GM12891 (cell line): Measurements from ENCODE around the gene SLC12A3.
A peak's percentile ranks its signal among the peaks of the same experiment; 100 is the strongest.

Source experiments
- DNase-seq: peaks from one replicate; pipeline ENCODE4 v3.0.0; 2011; ENCODE audit warnings: low spot score; ENCODE audit not compliant: insufficient read length
- FAIRE-seq: peaks from 2 replicates; lab custom pipeline; 2011; peaks lifted over from hg19 to GRCh38; lab: Jason Lieb, UNC
- PAX5 ChIP-seq: IDR thresholded peaks from 2 replicates; pipeline ENCODE4 v1.6.1; 2011; ENCODE audit warnings: low read length, moderate library complexity, mild to moderate bottlenecking; ENCODE audit not compliant: insufficient read depth, severe bottlenecking
- POLR2A ChIP-seq: IDR thresholded peaks from 2 replicates; pipeline ENCODE4 v1.6.1; 2011; ENCODE audit warnings: low read depth, low read length, control low read depth
- POLR2AphosphoS5 ChIP-seq: IDR thresholded peaks from 2 replicates; pipeline ENCODE4 v1.6.1; 2011; ENCODE audit warnings: low read depth, low read length, control low read depth
- POU2F2 ChIP-seq: IDR thresholded peaks from 2 replicates; pipeline ENCODE4 v1.6.1; 2011; ENCODE audit warnings: low read depth, mild to moderate bottlenecking, control low read depth, low read length, moderate library complexity
- SPI1 ChIP-seq: IDR thresholded peaks from 2 replicates; pipeline ENCODE4 v1.6.1; 2011; ENCODE audit warnings: low read depth, low read length, control low read depth
- TAF1 ChIP-seq: IDR thresholded peaks from 2 replicates; pipeline ENCODE4 v1.6.1; 2011; ENCODE audit warnings: low read depth, low read length, control low read depth

Gene SLC12A3

GRCh38 chr16:56945847-56946527 lies 81.0 kb downstream of the SLC12A3 start:
- TF ChIP-seq SPI1 (no peak), POLR2AphosphoS5 (0 out of 2 replicates have a peak, but pooled peaks have one; percentile 12)
- DNase-seq: no peak
- FAIRE-seq: no peak

- TF ChIP-seq POLR2A: peak; percentile 82
- TF ChIP-seq POU2F2: peak; percentile 26
- peak; percentile 84 for TF ChIP-seq POLR2AphosphoS5
- no peak for TF ChIP-seq PAX5
- DNase-seq: no peak
- no peak for FAIRE-seq
Observed at GRCh38 chr16:56946767-56947603, 82.0 kb downstream of the SLC12A3 start.

GRCh38 chr16:56947604-56947995 lies 82.6 kb downstream of the SLC12A3 start:
- FAIRE-seq (no peak), DNase-seq (no peak)

GRCh38 chr16:56948234-56948633 lies 83.2 kb downstream of the SLC12A3 start:
- DNase-seq (no peak), FAIRE-seq (no peak)
- TF ChIP-seq TAF1: no peak
- TF ChIP-seq PAX5: no peak
- TF ChIP-seq POU2F2: no peak
- no peak for TF ChIP-seq SPI1
- no peak for TF ChIP-seq POLR2A
- TF ChIP-seq POLR2AphosphoS5: no peak

More at GRCh38 chr16:56947604-56947995, 82.6 kb downstream of the SLC12A3 start:
- no peak for TF ChIP-seq TAF1

- no peak for FAIRE-seq
- no peak for DNase-seq
- TF ChIP-seq POU2F2 (no peak), PAX5 (no peak), TAF1 (no peak), POLR2AphosphoS5 (no peak), SPI1 (no peak), POLR2A (no peak)
Observed at GRCh38 chr16:56950051-56950450, 85.0 kb downstream of the SLC12A3 start.

GRCh38 chr16:56950455-56950854 lies 85.4 kb downstream of the SLC12A3 start:
- DNase-seq (no peak), FAIRE-seq (no peak)
- TF ChIP-seq SPI1: no peak
- TF ChIP-seq POLR2AphosphoS5: no peak
- no peak for TF ChIP-seq POLR2A
- no peak for TF ChIP-seq PAX5
- no peak for TF ChIP-seq POU2F2
- no peak for TF ChIP-seq TAF1

GRCh38 chr16:56950881-56951771 lies 86.1 kb downstream of the SLC12A3 start:
- FAIRE-seq: peak; percentile 96
- TF ChIP-seq POU2F2 (0 out of 2 replicates have a peak, but pooled peaks have one; percentile 8), POLR2AphosphoS5 (no peak), SPI1 (peak; percentile 94), PAX5 (no peak)
- no peak for DNase-seq

- DNase-seq: no peak
- no peak for TF ChIP-seq POU2F2
- TF ChIP-seq SPI1: no peak
- no peak for TF ChIP-seq TAF1
- no peak for TF ChIP-seq POLR2AphosphoS5
- no peak for TF ChIP-seq POLR2A
- TF ChIP-seq PAX5: no peak
- FAIRE-seq: no peak
Observed at GRCh38 chr16:56953006-56953405, 88.0 kb downstream of the SLC12A3 start.

GRCh38 chr16:56956076-56956475 lies 91.1 kb downstream of the SLC12A3 start:
- DNase-seq (no peak), FAIRE-seq (peak; percentile 20)
- TF ChIP-seq PAX5 (no peak), POU2F2 (no peak), SPI1 (no peak), TAF1 (no peak), POLR2AphosphoS5 (no peak), POLR2A (no peak)
